GM12874 (cell line): ENCODE data around the gene KCNQ2.

Source experiments
- TF ChIP-seq, protein P1 (sequence below): IDR thresholded peaks from 2 replicates; pipeline ENCODE4 v1.5.1; 2011; ENCODE audit warnings: low read depth, mild to moderate bottlenecking, control low read depth, low read length, moderate library complexity; ENCODE audit not compliant: insufficient read depth

The KCNQ2 gene

DNA sequence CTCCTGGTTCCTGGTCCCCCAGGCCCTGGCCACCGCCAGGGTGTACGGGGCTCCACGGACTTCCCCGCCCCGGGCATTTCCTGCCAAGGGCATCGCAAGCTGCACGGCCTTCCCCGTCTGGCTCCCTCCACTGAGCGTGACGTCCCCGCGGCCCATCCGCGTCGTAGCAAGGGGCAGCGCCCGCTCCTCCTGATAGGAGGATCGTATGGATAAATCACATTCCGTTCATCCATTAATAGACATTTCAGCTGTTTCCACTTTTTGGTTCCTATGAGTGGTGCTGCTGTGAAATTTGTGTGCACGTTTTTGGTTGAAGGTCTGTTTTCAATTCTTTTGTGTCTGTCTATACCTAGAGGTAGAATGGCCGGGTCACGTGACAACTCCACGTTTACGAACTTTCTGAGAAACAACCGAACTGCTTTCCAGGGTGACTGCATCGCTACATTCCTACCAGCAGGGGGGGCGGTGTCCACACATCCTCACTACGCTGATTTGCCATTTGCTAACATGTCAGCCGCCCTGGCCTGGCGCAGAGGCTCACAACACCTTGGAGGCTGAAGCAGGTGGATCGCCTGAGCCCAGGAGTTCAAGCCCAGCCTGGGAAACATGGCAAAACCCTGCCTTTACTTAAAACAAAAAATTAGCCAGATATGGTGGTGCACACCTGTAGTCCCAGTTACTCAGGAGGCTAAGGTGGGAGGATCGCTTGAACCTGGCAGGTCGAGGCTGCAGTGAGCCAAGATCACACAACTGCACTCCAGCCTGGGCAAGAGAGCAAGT is 37.7 kb downstream of the KCNQ2 start:
- TF ChIP-seq, protein P1, sequence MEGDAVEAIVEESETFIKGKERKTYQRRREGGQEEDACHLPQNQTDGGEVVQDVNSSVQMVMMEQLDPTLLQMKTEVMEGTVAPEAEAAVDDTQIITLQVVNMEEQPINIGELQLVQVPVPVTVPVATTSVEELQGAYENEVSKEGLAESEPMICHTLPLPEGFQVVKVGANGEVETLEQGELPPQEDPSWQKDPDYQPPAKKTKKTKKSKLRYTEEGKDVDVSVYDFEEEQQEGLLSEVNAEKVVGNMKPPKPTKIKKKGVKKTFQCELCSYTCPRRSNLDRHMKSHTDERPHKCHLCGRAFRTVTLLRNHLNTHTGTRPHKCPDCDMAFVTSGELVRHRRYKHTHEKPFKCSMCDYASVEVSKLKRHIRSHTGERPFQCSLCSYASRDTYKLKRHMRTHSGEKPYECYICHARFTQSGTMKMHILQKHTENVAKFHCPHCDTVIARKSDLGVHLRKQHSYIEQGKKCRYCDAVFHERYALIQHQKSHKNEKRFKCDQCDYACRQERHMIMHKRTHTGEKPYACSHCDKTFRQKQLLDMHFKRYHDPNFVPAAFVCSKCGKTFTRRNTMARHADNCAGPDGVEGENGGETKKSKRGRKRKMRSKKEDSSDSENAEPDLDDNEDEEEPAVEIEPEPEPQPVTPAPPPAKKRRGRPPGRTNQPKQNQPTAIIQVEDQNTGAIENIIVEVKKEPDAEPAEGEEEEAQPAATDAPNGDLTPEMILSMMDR = peak; percentile 85

DNA sequence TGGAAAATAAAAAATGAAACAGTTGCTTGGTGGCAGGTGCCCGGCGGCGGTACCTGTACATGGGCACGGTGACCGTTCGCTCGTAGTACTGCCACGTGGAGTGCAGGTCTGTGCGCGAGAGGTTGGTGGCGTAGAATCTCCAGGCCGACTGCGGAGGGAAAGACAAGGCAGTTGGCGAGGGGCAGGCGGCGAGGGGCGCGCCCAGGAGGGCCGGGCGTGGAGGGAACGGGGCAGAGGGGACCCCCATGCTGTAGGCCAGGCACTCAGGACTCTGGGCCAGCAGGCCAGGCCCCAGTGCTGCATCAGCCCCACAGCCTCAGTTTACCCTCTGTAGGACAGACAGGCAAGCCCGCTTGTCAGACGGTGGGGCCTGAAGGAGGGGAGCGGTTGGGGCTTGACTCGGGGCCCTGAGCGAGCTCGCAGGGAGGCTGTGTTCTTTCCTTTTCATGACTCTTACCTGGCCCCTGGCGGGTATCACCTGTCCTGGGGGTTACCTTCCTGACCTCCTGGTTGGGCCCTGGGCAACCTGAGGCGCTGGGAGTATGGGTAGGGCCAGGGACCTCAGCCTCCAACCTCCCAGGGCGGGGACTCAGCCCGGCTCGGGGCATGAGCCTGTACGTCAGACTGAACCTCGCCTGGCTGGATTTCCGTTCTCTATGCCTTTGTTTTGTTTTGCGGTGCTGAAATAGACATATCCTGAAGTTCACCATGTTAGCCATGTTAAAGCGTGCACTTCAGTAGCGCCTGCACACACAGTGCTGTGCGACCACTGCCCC is 38.5 kb downstream of the KCNQ2 start:
- TF ChIP-seq, protein P1 = no peak

DNA sequence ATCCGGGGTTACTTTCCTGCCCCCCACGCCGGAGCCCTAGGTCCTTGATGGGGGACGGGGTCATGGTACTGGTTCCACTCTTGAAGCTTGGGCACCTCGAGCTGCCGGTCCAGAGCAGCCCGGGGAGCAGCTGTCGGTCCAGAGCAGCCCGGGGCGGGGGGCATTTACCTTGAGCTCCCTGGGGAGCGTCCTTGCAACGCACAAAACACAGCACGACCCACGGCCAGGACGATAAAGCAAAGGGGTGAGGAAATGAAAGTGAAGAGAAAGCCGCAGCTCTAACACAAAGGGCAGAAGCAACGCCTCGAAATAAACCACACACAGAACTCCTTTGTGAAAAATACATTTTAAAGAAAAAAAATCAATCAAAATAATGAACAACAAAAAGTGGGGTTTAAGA is 39.1 kb downstream of the KCNQ2 start:
- TF ChIP-seq, protein P1 = no peak

DNA sequence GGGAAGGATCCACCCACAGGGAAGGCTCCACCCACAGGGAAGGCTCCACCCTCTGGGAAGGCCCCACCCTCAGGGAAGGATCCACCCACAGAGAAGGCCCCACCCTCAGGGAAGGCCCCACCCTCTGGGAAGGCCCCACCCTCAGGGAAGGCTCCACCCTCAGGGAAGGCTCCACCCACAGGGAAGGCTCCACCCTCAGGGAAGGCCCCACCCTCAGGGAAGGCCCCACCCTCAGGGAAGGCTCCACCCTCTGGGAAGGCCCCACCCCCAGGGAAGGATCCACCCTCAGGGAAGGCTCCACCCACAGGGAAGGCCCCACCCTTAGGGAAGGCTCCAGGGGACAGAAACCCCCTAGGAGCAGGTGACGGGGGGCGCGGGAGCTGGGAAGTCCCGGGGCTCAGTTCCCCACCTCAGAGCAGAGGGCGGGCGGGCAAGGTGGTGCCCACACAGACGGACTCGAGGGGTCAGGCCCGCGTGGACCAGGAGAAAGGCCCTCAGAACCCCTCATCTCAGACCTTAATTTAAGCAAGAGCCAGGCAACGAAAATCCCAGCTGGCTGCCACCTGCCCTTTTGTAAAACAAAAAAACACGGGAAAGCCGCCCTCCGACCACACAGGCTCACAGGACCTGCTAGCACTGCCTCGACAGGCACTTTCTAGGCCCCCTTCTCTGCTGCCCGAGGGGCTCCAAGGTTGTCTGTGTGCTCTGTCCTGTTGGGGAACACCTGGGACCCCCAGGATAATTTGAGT is 39.7 kb downstream of the KCNQ2 start:
- TF ChIP-seq, protein P1 = no peak

DNA sequence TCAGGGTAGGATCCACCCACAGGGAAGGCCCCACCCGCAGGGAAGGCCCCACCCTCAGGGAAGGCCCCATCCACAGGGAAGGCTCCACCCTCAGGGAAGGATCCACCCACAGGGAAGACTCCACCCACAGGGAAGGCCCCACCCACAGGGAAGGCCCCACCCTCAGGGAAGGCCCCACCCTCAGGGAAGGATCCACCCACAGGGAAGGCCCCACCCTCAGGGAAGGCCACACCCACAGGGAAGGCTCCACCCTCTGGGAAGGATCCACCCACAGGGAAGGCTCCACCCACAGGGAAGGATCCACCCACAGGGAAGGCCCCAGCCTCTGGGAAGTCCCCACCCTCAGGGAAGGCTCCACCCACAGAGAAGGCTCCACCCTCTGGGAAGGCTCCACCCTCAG is 40.5 kb downstream of the KCNQ2 start:
- TF ChIP-seq, protein P1 = no peak

DNA sequence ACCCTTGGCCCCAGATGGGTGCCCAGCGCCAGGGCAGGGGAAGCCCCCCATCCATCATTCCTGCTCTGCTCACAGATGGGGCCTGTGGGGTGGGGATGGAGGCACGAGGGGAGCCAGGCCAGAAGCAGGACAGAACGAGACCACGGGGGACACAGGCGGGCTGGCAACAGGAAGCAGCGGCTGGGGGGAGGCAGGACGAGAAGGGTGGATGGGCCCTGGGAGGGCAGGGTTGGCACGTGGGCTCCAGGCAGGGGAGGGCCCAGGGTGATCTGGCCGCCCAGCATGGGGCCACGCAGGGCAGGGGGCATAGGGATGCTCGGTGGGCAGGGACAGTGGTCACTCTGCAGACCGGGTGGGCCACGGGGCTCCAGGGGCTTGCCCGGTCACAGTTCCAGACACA is 41.6 kb downstream of the KCNQ2 start:
- TF ChIP-seq, protein P1 = no peak

DNA sequence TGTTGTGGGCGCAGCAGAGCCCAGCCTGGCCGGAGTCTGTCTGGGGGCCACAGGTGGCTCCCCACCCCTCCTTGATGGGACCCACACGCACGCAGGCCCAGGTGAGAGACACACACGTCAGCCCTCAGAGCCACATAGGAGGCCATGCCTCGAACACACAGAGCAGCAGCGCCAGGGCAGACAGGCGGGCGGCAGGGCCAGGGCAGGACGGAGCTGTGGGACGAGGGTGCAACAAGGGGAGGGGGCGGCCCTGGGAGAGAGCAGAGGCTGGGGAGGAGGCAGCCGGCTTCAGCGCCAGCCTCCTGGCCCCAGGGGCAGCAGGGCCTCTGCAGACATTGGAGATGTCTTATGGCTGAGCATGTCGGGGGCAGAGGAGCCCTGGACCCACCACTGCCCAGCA is 42.5 kb downstream of the KCNQ2 start:
- TF ChIP-seq, protein P1 = no peak
